ENCODE results near the gene FAM24A. TPM values are rescaled to one million over a fixed set of nuclear protein-coding genes. Genes with fewer than 3 reads are reported as not detected.
"Not testable (repeated sequence)": the region's sequence is repeated elsewhere in the genome, so short reads cannot be mapped to it uniquely, and the experiment has no call there.

FAM24A gene
- not detected for total RNA-seq

- H3K4me3 ChIP-seq, result no peak within 1 kb of the TSS
- H3K9me3 ChIP-seq, result no peaks in the 10 kb centered on the region
- no peak for DNase-seq (ENCODE audit: low spot score)
- no peak within 1 kb of the TSS for H3K27ac ChIP-seq
- H3K36me3 ChIP-seq, result no peaks in the 10 kb centered on the region
- TF ChIP-seq, protein P1, sequence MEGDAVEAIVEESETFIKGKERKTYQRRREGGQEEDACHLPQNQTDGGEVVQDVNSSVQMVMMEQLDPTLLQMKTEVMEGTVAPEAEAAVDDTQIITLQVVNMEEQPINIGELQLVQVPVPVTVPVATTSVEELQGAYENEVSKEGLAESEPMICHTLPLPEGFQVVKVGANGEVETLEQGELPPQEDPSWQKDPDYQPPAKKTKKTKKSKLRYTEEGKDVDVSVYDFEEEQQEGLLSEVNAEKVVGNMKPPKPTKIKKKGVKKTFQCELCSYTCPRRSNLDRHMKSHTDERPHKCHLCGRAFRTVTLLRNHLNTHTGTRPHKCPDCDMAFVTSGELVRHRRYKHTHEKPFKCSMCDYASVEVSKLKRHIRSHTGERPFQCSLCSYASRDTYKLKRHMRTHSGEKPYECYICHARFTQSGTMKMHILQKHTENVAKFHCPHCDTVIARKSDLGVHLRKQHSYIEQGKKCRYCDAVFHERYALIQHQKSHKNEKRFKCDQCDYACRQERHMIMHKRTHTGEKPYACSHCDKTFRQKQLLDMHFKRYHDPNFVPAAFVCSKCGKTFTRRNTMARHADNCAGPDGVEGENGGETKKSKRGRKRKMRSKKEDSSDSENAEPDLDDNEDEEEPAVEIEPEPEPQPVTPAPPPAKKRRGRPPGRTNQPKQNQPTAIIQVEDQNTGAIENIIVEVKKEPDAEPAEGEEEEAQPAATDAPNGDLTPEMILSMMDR (IDR thresholded peaks at IDR 0.05), result no peak
- H3K27me3 ChIP-seq (replicated peaks; ENCODE audit: insufficient read depth), result no peaks in the 10 kb centered on the region
- H3K4me1 ChIP-seq (ENCODE audit: control insufficient read depth in 1 of 2, low read depth in 2 of 2), result no peaks in the 10 kb centered on the region
- no peak for ATAC-seq (ENCODE audit: insufficient number of reproducible peaks, low FRiP score, low read depth)
Observed at GRCh38 chr10:122910310-122910709, at the start of gene FAM24A. TSS of gene FAM24A (plus strand) at chr10:122910610. CDS start at chr10:122911635, 1,025 bp downstream.

DNA sequence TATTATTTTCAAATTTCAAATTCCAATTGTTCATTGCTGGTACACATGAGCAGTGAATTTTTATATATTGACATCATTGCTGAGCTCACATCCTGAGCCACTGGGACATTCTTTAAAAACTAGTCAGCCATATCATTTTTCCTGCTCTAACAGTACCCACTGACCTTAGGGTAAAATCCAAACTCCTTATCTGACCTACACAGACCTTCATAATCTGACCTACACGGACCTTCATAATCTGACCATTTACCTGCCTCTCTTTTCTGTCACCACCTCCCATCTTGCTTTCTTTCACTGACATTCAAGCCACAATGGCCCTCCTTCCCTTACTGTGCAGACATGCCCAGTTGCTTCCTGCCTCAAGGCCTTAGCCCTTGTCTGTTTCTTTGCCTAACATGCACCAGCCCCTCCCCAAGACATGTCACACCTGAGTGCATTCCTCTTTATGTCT lies 48.7 kb upstream of the FAM24A start:
- H3K27ac ChIP-seq, result no peak overlapping the region
- no peak for DNase-seq (ENCODE audit: low spot score)
- H3K4me3 ChIP-seq, result no peak overlapping the region
- TF ChIP-seq, protein P1 (IDR thresholded peaks at IDR 0.05), result no peak
- no peak for ATAC-seq (ENCODE audit: insufficient number of reproducible peaks, low FRiP score, low read depth)
- H3K4me1 ChIP-seq (ENCODE audit: control insufficient read depth in 1 of 2, low read depth in 2 of 2), result no peaks in the 10 kb centered on the region
- no peaks in the 10 kb centered on the region for H3K9me3 ChIP-seq
- H3K27me3 ChIP-seq (replicated peaks; ENCODE audit: insufficient read depth), result no peaks in the 10 kb centered on the region
- H3K36me3 ChIP-seq, result no peaks in the 10 kb centered on the region

DNA sequence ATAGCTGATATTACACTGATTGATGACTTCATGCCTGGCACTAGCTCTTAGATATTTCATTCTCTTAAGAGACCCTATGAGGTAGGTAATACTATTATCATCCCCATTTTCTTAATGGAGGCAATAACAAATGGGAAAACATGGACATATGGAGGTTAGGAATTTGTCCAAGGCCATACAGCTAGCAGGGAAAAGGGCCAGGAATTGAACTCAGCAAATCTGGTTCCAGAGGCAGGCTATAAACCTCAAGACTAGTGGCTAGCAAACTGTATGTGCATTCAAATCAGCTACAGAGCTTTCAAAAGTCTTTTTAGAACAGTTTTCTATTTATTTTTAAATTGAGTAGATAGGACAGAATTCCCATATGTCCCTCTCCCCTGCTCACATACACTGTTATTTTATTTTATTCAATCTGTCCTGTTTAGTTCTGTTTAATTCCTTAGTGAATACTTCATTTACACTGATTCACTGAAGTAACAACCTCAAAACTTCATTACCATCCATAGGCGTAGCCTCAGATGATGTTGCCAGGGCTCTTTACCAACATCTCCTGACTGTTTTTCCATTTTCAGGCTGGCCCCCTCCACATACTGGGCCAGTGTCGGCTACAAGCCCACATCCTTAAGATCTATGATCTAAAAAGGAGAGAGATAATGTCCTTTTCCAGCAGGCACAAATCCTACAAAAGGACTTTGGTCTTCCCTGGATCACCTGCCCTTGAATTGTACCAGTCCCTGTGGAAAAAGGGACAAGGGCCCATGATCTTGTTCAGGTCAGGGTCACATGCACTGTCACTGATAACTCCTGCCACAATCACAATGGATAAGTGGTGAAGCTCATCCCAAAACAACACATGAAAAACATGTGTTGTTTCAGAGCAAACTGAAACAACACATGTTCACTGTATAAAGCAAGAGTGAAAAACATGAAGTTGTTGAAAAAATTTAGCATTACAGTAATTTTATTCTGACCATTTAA lies 46.9 kb upstream of the FAM24A start:
- no peaks in the 10 kb centered on the region for H3K4me1 ChIP-seq (ENCODE audit: control insufficient read depth in 1 of 2, low read depth in 2 of 2)

DNA sequence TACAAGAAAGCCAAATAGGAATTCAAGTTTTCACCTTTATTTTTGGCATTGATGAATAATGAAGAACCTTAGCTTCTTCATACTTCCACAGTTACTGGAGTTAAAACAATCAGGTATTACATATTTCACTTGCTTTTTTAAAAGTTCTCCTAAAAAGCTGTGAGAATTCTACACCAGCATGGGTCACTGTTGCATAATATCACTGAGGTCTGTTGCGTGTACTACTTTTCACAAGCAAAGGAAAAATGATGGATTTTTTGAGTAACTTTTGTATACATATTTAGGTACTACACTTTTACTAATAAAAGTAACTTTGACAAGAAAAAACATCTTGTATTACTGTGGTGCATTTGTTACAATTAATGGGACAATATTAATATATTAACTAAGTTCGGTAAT lies 46.2 kb upstream of the FAM24A start:
- Histone ChIP-seq H3K9me3 (no peaks in the 10 kb centered on the region), H3K27ac (no peak overlapping the region), H3K27me3 (replicated peaks; ENCODE audit: insufficient read depth) (no peaks in the 10 kb centered on the region), H3K4me3 (no peak overlapping the region), H3K36me3 (no peaks in the 10 kb centered on the region), H3K4me1 (ENCODE audit: control insufficient read depth in 1 of 2, low read depth in 2 of 2) (no peaks in the 10 kb centered on the region)
- TF ChIP-seq, protein P1 (IDR thresholded peaks at IDR 0.05), result no peak
- DNase-seq (ENCODE audit: low spot score) (no peak), ATAC-seq (ENCODE audit: insufficient number of reproducible peaks, low FRiP score, low read depth) (no peak)

More for the DNA sequence above, 46.9 kb upstream of the FAM24A start:
- DNase-seq (ENCODE audit: low spot score) (no peak), ATAC-seq (ENCODE audit: insufficient number of reproducible peaks, low FRiP score, low read depth) (no peak)
- TF ChIP-seq, protein P1 (IDR thresholded peaks at IDR 0.05), result no peak
- H3K4me3 ChIP-seq, result no peak overlapping the region
- H3K36me3 ChIP-seq, result no peaks in the 10 kb centered on the region
- H3K27ac ChIP-seq, result no peak overlapping the region
- no peaks in the 10 kb centered on the region for H3K27me3 ChIP-seq (replicated peaks; ENCODE audit: insufficient read depth)
- H3K9me3 ChIP-seq, result no peaks in the 10 kb centered on the region

DNA sequence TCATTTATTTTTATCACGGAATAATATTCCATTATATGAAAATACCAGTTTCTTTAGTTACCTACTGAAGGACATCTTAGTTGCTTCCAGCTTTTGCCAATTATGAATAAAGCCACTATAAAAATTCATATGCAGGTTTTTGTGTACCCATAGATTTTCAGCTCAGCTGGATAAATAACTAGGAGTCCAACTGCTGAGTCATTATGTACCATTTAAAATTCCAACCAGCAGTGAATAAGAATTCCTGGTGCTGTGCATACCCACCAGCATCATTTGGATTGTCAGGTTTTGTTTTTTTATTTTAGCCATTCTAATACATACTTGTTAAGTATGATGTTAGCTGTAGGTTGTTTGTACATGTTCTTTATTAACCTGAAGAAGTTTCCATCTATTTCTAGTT lies 45.5 kb upstream of the FAM24A start:
- ATAC-seq (ENCODE audit: insufficient number of reproducible peaks, low FRiP score, low read depth) (no peak), DNase-seq (ENCODE audit: low spot score) (no peak)
- H3K4me3 ChIP-seq, result no peak overlapping the region
- no peaks in the 10 kb centered on the region for H3K36me3 ChIP-seq
- H3K27ac ChIP-seq, result no peak overlapping the region
- TF ChIP-seq, protein P1 (IDR thresholded peaks at IDR 0.05), result no peak
- no peaks in the 10 kb centered on the region for H3K9me3 ChIP-seq
- H3K27me3 ChIP-seq (replicated peaks; ENCODE audit: insufficient read depth), result no peaks in the 10 kb centered on the region
- H3K4me1 ChIP-seq (ENCODE audit: control insufficient read depth in 1 of 2, low read depth in 2 of 2), result no peaks in the 10 kb centered on the region

DNA sequence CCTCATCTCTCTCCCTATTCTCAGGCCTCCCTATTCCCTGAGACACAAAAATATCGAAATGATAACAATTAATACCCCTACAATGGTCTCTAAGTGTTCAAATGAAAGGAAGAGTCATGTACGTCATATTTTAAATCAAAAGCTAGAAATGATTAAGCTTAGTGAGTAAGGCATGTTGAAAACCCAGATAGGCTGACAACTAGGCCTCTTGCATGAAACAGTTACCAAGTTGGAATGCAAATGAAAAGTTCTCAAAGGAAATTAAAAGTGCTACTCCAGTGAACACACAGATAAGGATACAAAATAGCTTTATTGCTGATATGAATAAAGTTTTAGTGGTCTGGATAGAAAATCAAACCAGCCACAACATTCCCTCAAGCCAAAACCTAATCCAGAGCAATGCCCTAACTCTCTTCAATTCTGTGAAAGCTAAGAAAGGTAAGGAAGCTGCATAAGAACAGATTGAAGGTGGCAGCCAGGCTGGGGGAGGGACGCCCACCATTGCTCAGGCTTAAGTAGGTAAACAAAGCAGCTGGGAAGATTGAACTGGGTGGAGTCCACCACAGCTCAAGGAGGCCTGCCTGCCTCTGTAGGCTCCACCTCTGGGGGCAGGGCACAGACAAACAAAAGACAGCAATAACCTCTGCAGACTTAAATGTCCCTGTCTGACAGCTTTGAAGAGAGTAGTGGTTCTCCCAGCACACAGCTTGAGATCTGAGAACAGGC lies 43.5 kb upstream of the FAM24A start:
- H3K36me3 ChIP-seq; H3K27me3 ChIP-seq (replicated peaks; ENCODE audit: insufficient read depth); DNase-seq (ENCODE audit: low spot score); H3K4me1 ChIP-seq (ENCODE audit: control insufficient read depth in 1 of 2, low read depth in 2 of 2); ATAC-seq (ENCODE audit: insufficient number of reproducible peaks, low FRiP score, low read depth); H3K4me3 ChIP-seq; H3K27ac ChIP-seq; H3K9me3 ChIP-seq: not testable (repeated sequence)

DNA sequence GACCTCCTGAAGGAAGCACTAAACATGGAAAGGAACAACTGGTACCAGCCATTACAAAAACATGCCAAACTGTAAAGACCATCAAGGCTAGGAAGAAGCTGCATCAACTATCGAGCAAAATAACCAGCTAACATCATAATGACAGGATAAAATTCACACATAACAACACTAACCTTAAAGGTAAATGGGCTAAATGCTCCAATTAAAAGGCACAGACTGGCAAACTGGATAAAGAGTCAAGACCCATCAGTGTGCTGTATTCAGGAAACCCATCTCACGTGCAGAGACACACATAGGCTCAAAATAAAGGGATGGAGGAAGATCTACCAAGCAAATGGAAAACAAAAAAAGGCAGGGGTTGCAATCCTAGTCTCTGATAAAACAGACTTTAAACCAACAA lies 41.6 kb upstream of the FAM24A start:
- H3K27ac ChIP-seq; ATAC-seq (ENCODE audit: insufficient number of reproducible peaks, low FRiP score, low read depth); H3K9me3 ChIP-seq; H3K4me3 ChIP-seq; DNase-seq (ENCODE audit: low spot score); H3K27me3 ChIP-seq (replicated peaks; ENCODE audit: insufficient read depth); H3K4me1 ChIP-seq (ENCODE audit: control insufficient read depth in 1 of 2, low read depth in 2 of 2); H3K36me3 ChIP-seq: not testable (repeated sequence)

All from thoracic aorta (tissue), 2 donors.